Right forelimb (tissue), 1 donor: Measurements from ENCODE around the gene RELT.

Experiments used
- DNase-seq: peaks from one replicate; pipeline ENCODE4 v3.0.0-alpha.2; 2018

The RELT gene

GRCh38 chr11:73376803-73377629, 817 bp downstream of the RELT start:
- DNase-seq = no peak

DNA sequence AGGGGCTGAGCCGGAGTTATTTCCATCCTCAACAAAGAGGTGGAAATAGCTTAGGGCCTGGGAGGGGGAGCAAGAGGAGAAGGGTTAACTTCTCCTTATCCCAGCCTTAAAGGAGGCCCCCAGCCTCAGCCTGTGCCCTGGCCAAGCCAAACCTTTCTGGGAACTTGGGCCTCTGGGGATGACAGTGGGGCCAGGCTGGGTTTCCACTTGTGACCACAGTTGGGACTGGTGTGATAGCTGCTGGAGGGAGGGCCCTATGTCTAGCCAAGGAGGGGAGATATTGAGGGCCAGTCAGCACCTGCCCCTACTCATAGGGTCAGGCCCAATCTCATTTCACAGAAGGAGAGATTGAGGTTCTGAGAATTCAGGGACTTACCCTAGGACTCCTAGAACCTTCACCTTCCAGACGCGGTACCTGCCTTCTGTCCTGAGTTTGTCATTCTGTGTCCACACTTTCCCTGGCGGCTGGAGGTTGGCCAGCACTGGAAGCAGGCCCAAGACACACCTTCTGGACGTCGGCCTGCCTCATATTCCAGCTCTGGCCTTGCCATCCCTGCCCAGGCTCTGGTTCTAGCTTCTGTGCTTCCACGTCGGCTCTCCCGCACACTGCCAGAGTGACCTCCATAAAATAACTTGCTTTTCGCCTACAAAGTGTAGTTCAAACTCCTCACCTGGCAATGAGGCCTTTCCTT, 3.1 kb downstream of the RELT start:
- DNase-seq = no peak

DNA sequence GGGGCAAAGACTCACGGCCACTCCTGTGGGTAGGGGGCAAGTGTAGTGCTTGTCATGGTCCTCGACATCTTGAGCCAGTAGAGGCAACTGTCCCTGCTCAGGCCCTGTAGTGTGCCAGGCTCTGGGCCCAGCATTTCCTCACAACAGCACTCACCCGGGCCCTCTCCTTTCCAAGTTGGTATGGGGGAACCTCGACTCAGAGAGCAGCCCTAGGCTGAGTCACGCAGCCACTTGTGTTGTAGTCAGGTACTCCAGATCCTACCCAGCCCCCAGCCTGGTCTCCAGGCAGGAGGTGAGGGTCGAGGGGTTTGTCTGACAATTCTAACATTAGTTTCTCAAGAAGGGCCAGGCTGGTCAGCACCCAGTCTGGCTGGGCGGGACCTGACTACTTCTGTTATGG, 4.1 kb downstream of the RELT start:
- DNase-seq = no peak

DNA sequence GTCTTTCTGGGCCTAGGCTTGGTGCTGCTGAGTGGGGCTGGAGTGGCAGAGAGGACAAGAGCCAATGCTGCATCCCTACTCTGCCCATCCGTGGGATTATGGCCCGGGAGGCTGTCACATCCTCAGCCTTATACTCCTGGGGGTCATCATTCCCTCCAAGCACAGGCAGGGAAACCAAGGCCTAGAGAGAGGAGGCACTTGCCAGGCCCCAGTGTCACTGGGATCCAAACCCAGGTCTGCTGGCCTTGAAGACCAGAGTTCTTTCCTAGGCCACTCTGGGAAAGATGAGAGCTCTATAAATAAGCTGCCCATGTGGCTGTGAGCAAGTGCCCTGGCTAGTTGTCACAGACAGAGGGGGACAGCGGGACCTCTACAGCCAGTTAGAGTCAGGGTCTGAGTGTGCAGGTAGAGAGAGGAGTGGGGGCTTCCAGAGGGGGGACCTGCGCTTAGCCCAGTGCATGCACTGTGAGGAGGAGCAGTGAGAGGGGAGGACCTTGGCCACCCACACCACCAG, 4.8 kb downstream of the RELT start:
- DNase-seq = no peak

DNA sequence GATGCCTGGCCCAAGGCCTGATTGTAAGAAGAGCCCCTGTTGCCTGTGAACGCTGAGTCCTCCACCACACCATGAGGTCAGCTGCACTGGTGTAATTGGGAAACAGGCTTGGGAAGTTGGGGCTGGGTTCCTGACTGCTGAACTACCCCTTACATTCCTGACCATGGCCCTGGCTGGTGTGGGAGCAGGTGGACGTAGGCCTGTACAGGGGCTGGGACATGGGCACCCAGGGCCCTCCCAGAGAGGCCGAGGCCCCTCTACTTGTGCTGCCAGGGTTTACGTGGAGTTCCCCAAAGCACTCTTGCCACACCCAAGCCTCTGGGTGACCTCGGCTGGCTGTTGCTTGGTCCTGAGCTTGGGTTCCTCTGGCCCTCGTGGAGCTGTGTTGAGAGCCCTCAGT, 5.4 kb downstream of the RELT start:
- no peak for DNase-seq

GRCh38 chr11:73382183-73382582, 6.0 kb downstream of the RELT start:
- DNase-seq = no peak

- no peak for DNase-seq
Observed at GRCh38 chr11:73382747-73383146, 6.5 kb downstream of the RELT start.

DNA sequence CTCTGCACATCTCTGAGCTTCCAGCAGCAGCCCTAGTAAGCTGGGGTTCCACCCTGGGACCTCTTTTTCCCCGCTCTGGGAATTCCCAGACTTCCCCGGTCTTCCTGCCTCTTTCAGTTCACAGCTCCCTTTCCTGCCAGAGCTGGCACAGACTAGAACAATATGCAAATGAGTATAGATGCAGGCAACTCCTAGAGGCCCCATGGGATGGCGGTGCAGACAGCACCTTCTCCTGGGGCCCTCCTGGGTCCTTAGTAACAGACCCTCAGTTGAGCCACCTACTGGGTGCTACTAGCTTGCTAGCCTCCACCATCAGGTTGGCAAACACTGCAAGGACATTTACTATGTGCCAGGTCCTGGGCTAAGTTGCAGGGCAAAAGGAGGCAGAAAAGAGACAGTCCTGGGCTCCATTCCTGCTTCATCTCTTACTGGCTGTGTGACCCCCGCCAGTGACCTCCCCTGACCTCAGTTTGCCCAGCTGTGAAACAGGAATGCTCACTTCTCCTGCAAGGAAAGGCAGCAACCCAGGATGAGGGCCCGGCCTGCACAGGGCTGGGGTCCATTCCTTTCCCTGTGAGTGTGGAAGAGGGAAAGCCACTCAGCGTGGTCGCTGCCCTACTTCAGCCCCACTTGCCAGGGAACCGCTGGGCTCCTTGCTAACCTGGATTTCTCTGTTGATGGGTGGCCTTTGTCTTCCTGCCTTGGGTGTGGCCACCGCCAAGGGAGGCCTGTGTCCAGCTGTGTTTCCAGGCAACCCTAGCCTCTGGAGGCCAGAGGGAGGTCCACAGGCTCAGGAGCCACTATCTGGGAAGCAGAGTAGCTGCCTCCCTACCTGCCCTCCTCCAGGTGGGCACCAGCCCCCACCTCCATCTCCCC, 7.3 kb downstream of the RELT start:
- no peak for DNase-seq

DNA sequence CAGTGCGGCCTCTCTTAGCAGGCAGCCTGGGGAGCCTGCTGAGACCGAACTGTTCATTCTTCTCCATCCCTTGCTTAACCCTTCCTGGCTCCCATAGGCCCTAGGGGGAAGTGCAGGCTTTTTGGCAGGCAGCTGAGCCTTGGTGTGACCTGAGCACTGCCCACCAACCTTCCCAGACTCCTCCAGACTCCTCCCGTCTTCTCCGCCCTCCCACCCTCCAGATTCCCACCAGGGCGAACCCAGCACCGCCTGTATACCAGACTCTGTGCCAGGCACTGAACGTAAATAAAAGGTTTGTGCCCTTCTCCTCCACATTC, 7.9 kb downstream of the RELT start:
- DNase-seq = no peak

- DNase-seq = no peak
Observed at GRCh38 chr11:73384531-73384871, 8.3 kb downstream of the RELT start.

GRCh38 chr11:73384872-73385689, 8.9 kb downstream of the RELT start:
- no peak for DNase-seq

DNA sequence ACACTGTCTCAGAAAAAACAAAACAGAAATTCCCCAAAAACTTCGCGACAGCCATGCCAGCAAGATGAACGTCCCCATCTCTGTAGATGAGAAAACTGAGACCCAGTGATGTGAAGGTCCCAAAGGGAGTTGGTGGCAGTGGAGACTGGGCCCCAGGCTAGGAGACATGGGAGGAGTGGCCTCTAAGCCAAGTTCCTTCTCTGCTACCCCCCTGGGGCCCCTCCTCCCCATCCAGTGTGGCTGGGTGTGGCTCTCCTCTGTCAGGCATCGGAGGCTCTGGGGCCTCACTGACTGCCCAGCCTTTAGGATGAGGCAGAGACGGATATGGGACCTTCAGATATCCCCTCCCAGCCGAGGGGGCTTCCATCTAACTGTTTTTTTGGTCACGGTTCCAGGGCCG, 9.8 kb downstream of the RELT start:
- DNase-seq = no peak

- no peak for DNase-seq
Observed at GRCh38 chr11:73386546-73386945, 10.3 kb downstream of the RELT start.

DNA sequence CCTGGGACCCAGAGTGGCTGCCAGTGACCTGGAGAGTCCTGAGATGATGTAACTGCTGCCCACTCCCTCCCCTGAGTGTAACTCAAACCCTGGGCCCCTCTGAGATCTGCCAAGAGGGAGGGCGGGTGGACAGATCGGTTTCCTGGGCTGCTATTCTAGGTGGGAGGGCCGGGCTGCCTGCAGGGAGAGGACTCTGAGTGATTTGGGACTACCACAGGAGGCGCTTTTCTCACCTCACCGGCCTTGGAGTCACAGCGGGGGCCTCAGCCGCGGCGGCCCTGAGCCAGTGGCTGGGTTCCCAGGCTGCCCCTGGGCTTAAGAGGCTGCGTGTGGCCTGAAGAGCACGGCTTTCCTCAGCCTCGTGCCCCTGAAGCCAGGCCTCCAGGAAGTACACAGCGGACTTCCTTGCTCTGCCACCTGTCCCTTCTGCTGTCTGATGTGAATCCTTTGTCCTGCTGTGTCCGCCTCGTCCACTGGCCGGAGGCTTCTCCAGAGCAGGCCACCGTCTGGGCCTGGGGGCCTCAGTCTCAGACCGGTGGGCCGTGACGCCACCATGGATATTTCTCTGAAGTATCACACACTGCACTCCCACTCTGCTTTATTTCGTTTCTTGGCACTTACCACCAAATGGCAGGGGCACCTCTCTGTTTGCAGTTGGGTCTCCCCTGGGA, 11.5 kb downstream of the RELT start:
- DNase-seq = no peak

DNA sequence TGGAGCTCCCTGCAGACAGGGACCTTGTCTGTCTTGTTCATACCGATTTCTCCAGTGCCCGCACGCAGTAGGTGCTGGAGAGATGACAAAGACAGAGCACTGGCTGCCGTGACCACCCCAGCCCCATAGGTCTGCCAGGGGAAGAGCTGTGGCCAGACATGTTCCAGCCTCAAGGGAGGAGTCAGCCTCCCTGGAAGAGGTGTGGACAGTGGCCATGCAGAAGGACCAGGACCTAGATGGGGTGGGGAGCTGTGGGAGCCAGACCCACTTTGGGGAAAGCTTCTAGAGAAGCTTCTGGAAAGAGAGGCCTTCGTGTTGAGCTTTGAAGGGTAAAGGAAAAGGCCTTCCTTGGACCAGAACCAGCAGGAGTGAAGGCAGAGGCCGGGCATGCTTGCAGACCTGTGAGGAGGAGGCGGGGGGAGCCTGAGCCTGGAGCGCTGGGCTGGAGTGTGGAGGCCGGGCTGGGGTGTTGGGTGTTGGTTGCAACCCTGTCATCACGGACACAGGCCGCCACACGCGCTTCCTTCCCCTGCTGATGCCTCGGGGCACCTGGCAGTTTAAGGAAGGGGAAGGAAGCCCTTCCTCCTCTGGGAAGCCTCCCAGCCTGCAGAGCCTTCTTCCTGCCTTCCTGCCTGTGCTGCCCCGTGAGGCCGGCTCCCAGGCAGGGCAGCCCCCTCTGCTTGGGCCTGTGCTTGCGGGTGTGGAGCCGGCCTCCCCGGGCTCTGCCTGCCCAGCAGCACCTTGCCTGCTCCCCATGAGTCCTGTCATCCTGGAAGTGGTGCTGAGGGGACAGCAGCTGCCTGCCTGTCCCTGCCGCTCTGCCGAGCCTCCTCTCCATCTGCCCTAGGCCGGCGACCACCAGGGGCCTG, 12.3 kb downstream of the RELT start:
- no peak for DNase-seq

DNA sequence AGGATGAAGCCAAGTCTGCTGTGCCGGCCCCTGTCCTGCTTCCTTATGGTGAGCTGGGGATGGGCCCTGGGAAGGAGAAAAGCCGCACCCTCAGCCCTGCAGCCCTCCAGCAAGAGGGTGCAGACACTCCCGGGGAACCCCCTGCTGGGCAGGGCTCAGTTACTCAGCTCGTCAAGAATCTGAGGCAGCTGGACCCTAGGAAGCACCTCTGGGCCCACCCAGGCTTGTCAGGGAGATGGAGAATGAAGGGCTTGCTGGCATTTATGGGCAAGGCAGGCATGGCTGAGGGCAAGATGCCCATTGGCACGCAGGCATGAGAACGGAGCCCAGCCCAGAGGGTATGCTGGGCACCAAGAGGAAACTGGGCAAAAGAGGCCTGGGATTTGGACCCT, 12.9 kb downstream of the RELT start:
- DNase-seq = no peak

GRCh38 chr11:73389916-73390315, 13.7 kb downstream of the RELT start:
- DNase-seq = no peak

DNA sequence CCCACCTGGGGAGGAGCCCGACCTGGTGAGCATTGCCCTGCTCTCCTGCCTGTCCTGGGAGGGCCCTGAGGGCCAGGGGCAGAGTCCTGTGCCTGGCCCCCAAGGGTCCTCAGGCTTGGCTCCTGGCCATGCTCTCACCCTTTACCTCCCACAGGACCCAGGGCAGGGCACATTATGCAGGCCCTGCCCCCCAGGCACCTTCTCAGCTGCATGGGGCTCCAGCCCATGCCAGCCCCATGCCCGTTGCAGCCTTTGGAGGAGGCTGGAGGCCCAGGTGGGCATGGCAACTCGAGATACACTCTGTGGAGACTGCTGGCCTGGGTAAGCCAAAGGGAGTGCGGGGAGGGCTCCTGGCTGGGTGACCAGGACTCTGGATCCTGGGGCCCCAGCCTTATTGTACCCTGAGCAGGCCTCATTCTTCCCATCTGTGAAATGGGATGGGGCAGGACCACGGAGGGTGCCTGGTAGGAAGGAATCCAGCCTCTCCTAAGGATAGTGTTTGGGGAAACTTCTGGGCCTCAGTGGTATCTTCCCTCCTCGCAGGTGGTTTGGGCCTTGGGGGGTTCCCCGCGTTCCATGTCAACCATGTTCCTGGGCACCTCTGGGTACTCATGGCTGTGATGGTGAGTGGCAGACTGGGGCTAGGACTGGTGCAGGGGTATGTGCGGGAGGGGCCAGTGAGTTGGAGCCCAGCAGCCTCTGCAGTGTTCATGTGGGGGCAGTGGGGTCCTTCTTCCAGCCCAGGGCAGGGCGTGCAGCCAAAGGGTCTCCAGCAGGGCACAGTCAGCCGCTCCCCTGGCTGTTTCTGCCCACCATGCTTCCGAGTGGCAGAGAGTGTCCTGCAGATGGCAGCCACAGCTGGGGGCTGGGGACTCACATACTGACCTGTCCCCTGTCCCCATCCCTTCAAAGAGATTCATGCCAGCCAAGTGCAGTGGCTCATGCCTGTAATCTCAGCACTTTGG, 14.7 kb downstream of the RELT start:
- DNase-seq = no peak

DNA sequence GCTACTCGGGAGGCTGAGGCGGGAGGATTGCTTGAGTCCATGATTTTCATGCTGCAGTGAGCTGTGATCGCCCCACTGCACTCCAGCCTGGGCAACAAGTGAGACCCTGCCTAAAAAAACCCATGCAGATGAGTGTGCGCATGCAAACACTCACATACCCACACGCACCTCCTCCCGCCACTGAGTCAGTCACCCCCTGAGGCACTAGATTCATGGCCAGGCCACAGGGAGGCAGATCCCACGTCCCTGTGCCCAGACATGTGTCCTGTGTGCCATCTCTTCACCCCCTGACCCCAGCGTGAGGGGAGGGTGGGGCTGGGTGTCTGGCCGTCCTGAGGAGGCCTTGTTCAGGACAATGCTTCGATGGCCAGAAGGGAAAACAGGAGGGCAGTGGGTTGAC, 15.5 kb downstream of the RELT start:
- no peak for DNase-seq
